GM12865 (cell line): ENCODE measurements around the gene PNMA6A.

Source experiments
- DNase-seq: peaks from one replicate; pipeline ENCODE4 v3.0.0; 2010; ENCODE audit warnings: low read depth
- H3K4me3 ChIP-seq: 2 replicates; pipeline ENCODE4 v1.5.1; 2011; ENCODE audit warnings: mild to moderate bottlenecking, low read depth, low read length, control low read depth
- TF ChIP-seq, protein P1 (sequence below): IDR thresholded peaks from 2 replicates; pipeline ENCODE4 v1.5.1; 2011; ENCODE audit warnings: low read length, control low read depth, low read depth, inconsistent platforms; ENCODE audit not compliant: insufficient read depth; ENCODE audit errors: missing control alignments

Gene PNMA6A

DNA sequence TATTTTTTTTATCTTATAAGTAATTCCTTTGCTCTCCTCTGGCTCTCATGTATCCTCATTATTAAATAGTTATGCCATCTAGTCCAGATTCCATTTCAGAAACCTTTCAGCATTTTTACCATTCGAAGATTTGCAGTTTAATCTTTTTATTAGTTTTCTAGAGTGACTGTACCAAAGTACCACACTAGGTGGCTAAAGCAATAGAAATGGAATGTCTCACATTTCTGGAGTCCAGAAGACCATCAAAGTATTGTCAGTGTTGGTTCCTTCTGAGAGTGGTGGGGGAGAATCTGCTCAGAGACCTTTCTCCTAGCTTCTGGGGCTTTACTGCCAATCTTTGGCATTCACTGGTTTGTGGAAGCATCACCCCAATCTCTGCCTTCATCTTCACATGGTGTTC is 19.7 kb upstream of the PNMA6A start:
- no peak for DNase-seq
- TF ChIP-seq, protein P1, sequence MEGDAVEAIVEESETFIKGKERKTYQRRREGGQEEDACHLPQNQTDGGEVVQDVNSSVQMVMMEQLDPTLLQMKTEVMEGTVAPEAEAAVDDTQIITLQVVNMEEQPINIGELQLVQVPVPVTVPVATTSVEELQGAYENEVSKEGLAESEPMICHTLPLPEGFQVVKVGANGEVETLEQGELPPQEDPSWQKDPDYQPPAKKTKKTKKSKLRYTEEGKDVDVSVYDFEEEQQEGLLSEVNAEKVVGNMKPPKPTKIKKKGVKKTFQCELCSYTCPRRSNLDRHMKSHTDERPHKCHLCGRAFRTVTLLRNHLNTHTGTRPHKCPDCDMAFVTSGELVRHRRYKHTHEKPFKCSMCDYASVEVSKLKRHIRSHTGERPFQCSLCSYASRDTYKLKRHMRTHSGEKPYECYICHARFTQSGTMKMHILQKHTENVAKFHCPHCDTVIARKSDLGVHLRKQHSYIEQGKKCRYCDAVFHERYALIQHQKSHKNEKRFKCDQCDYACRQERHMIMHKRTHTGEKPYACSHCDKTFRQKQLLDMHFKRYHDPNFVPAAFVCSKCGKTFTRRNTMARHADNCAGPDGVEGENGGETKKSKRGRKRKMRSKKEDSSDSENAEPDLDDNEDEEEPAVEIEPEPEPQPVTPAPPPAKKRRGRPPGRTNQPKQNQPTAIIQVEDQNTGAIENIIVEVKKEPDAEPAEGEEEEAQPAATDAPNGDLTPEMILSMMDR, result no peak
- H3K4me3 ChIP-seq, result no peak overlapping the region

DNA sequence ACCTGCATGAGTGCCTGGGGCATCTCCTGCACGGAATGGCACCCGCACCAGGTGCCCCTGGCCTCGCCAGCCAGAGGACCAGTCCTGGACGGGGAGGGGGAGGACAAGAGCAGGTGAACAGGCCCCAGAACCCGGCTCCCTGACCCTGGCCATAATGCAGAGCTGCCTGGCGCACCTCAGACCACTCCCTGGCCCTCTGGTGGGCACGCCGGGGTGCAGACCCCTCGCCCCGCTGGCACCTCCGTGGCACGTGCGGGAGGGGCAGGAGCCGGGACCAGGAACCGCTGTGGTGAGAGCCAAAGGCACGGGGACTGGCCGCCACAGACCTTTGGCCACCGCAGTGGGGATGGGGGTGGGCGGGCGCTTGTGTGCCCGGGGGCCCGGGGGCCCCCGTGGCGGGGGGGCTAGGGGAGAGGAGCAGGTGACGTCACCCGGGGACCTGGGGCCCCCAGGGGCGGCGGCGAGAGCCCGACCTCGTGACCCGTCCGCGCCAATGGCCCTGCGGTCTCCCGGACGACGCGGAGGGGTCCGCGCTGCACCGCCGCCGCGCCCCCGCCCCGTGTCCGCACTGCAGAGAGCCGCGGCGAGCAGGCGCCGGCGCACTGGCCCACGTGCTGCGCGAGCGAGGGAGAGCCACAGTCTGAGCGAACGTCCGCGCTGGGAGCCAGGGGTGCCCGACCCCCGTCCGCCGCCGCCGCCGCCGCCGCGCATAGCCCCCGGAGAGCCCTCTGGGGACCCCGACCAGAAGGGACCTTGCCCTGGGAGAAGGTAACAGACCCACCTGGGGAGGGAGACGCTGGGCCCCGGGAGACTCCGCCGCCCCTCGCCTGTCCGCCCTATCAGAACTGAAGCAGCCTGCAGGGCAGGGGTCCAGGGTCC is 16.1 kb upstream of the PNMA6A start, which contains the start of gene PNMA3:
Gene PNMA3, plus strand, starts transcription at position 600 of the 879 bp plus-strand sequence. CDS start 586 bp downstream, outside the sequence.
- no peak within 1 kb of the TSS for H3K4me3 ChIP-seq
- DNase-seq, result no peak
- TF ChIP-seq, protein P1, result no peak

DNA sequence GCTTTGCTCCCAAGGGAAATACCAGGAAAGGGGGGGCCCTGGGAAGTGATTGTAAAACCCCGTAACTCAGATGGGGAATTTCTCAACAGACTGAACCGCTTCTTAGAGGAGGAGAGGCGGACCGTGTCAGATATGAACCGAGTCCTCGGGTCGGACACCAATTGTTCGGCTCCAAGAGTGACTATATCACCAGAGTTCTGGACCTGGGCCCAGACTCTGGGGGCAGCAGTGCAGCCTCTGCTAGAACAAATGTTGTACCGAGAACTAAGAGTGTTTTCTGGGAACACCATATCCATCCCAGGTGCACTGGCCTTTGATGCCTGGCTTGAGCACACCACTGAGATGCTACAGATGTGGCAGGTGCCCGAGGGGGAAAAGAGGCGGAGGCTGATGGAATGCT is 15.0 kb upstream of the PNMA6A start:
- no peak for DNase-seq
- TF ChIP-seq, protein P1, result no peak
- H3K4me3 ChIP-seq, result no peak overlapping the region

DNA sequence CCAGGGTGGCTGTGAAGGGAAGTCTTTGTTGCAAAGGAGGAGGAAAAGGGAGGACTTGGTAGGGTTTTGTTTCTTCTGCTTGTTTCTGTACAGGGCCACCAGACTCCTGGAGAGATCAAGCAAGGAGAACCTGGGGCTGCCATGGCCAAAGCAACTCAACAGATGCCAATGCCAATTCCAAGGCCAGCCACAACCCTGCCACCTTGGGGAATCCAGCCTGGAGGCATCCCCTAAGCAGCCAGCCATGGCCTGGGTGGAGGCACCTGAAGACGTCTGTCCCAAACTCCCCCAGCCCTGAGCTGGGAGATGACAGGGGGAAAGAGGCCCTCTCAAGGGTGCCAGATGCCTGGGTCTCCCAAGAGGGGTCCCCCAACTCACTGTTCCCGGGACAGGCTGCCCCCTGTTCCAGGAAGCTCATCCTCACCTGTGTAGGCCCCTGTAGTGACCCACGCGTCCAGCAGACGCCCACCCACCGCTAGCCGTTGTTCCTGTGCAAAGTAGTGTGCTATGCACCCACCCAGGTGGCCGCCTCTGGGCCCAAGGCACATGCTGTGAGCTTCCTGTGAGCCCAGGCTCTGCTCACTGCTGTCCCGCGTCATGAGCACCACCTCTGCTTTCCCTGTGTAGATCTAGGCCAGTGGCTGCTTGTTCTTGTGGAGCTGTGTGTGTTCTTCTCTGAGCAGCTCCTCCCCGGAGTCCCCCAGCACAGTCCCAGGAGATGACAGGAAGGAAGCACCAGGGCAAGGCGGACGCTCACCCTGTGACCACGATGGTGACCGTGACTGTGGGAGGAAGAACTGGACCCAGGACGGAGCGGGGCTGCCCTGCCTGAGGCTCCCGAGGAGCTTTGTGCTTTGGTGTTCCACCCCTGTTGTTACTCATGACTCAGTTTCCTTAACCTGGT is 12.8 kb upstream of the PNMA6A start:
- TF ChIP-seq, protein P1, result no peak
- H3K4me3 ChIP-seq, result no peak overlapping the region
- DNase-seq, result no peak

DNA sequence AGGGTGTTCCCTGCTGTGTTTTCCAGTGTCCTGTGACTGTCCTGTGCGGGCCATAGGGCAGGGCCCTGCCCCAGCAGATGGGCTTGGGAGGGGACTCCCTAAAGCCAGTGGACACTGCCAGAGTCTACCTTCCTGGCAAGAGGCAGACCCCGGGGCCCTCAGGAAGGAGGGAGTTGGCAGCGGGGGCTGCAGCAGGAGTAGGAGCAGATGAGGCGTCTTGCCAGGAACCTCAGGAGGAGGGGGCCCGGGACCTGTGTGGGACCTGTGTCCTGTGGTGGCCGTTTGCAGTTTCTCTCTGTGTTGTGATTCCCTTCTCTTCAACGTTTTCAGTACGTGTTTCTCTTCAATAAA is 12.2 kb upstream of the PNMA6A start:
- no peak for DNase-seq
- H3K4me3 ChIP-seq, result no peak overlapping the region
- TF ChIP-seq, protein P1, result no peak

DNA sequence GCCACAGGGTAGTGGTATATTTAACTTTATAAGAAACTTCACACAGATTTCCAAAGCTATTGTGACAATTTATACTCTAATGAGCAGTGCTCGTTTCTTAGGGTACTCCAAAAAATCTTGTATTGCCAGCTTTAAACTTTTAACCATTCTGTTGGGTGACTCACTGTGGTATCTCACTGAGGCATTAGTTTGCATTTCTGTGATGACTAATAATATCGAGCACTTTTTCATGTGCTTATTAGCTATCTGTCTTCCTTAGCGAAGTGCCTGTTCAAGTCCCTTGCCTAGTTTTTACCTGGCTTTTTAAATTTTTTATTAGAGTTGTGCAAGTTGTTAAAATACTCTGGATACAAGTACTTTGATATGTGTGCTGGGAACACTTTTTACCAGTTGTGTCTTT is 10.5 kb upstream of the PNMA6A start:
- DNase-seq, result no peak
- TF ChIP-seq, protein P1, result no peak
- H3K4me3 ChIP-seq, result no peak overlapping the region
